Glutamatergic neuron (in vitro differentiated cells): Measurements from ENCODE around the gene HNF4A. TPM values are rescaled to one million over a fixed set of nuclear protein-coding genes. Genes with fewer than 3 reads are reported as not detected.

ENCODE experiments used
- DNase-seq: peaks from one replicate; pipeline ENCODE4 v3.0.0; 2022
- H3K27ac Mint-ChIP-seq: one replicate; pipeline ENCODE4 v1.8.0; 2020; ENCODE audit warnings: mild to moderate bottlenecking, mixed read lengths, inconsistent platforms; ENCODE audit not compliant: unreplicated experiment
- H3K27me3 Mint-ChIP-seq: one replicate; pipeline ENCODE4 v1.8.0; 2020; ENCODE audit warnings: mild to moderate bottlenecking, moderate library complexity, mixed read lengths, inconsistent platforms; ENCODE audit not compliant: unreplicated experiment
- H3K36me3 Mint-ChIP-seq: one replicate; pipeline ENCODE4 v1.8.0; 2020; ENCODE audit warnings: mild to moderate bottlenecking, mixed read lengths, inconsistent platforms; ENCODE audit not compliant: unreplicated experiment
- H3K4me1 Mint-ChIP-seq: one replicate; pipeline ENCODE4 v1.8.0; 2020; ENCODE audit warnings: mild to moderate bottlenecking, low read depth, mixed read lengths, inconsistent platforms; ENCODE audit not compliant: unreplicated experiment
- H3K4me3 Mint-ChIP-seq: one replicate; pipeline ENCODE4 v1.8.0; 2020; ENCODE audit warnings: mild to moderate bottlenecking, mixed read lengths, inconsistent platforms; ENCODE audit not compliant: unreplicated experiment
- H3K9me3 Mint-ChIP-seq: one replicate; pipeline ENCODE4 v1.8.0; 2020; ENCODE audit warnings: mild to moderate bottlenecking, moderate library complexity, mixed read lengths, inconsistent platforms; ENCODE audit not compliant: unreplicated experiment
- CTCF ChIP-seq: fragments of 200-600 bp; sonication (generic); IDR thresholded peaks from one replicate; pipeline ENCODE4 v1.5.0; 2021; ENCODE audit not compliant: partially characterized antibody, unreplicated experiment
- total RNA-seq: library from RNA; stranded (reverse); fragmentation: NEBNext Ultra II Directional; extraction: Animal tissue kit (Norgen Biotek cat#: 25700); gene quantifications from one replicate; pipeline ENCODE4 v1.2.1, GENCODE V29; 2021; ENCODE audit not compliant: unreplicated experiment

Gene HNF4A
- total RNA-seq, 1 donor from 2014 or later, result not detected

GRCh38 chr20:44398335-44398734 lies 42.8 kb downstream of the HNF4A start:
- H3K36me3 Mint-ChIP-seq, result no peaks in the 10 kb centered on the region
- DNase-seq, result no peak
- no peak overlapping the region for H3K27ac Mint-ChIP-seq
- TF ChIP-seq CTCF, result no peak
- no peak overlapping the region for H3K4me3 Mint-ChIP-seq
- H3K27me3 Mint-ChIP-seq, result no peaks in the 10 kb centered on the region
- H3K9me3 Mint-ChIP-seq, result peaks cover 2% of the 10 kb centered on the region
- H3K4me1 Mint-ChIP-seq, result no peaks in the 10 kb centered on the region

- Mint-ChIP-seq H3K27me3 (no peaks in the 10 kb centered on the region), H3K4me1 (no peaks in the 10 kb centered on the region), H3K27ac (no peak overlapping the region), H3K4me3 (no peak overlapping the region), H3K36me3 (peaks cover 5% of the 10 kb centered on the region), H3K9me3 (peaks cover 4% of the 10 kb centered on the region)
- DNase-seq, result no peak
- no peak for TF ChIP-seq CTCF
Measured at GRCh38 chr20:44399446-44399845, 43.9 kb downstream of the HNF4A start.

- no peak for TF ChIP-seq CTCF
- H3K9me3 Mint-ChIP-seq, result peaks cover 5% of the 10 kb centered on the region
- peaks cover 3% of the 10 kb centered on the region for H3K27me3 Mint-ChIP-seq
- H3K4me1 Mint-ChIP-seq, result no peaks in the 10 kb centered on the region
- DNase-seq, result no peak
- H3K27ac Mint-ChIP-seq, result no peak overlapping the region
- no peak overlapping the region for H3K4me3 Mint-ChIP-seq
- H3K36me3 Mint-ChIP-seq, result peaks cover 5% of the 10 kb centered on the region
Measured at GRCh38 chr20:44400671-44400969, 45.1 kb downstream of the HNF4A start.

- DNase-seq, result no peak
- Mint-ChIP-seq H3K36me3 (peaks cover 5% of the 10 kb centered on the region), H3K27ac (no peak overlapping the region), H3K4me1 (no peaks in the 10 kb centered on the region), H3K27me3 (peaks cover 3% of the 10 kb centered on the region), H3K9me3 (peaks cover 5% of the 10 kb centered on the region), H3K4me3 (no peak overlapping the region)
- TF ChIP-seq CTCF, result no peak
Measured at GRCh38 chr20:44400970-44401769, 45.7 kb downstream of the HNF4A start.

- peaks cover 8% of the 10 kb centered on the region for H3K9me3 Mint-ChIP-seq
- peaks cover 5% of the 10 kb centered on the region for H3K36me3 Mint-ChIP-seq
- H3K27me3 Mint-ChIP-seq, result peaks cover 3% of the 10 kb centered on the region
- no peak overlapping the region for H3K4me3 Mint-ChIP-seq
- DNase-seq, result no peak
- no peaks in the 10 kb centered on the region for H3K4me1 Mint-ChIP-seq
- H3K27ac Mint-ChIP-seq, result no peak overlapping the region
- TF ChIP-seq CTCF, result no peak
Measured at GRCh38 chr20:44401770-44402390, 46.4 kb downstream of the HNF4A start.
